Fibroblast of skin of left biceps (primary cell): Measurements from ENCODE around the gene SFXN5.

Experiments
- DNase-seq, 2 experiments: peaks; one replicate each; pipeline ENCODE4 v3.0.0-alpha.2; 2013; ENCODE audit warnings: low read depth in 2 of 2

Gene SFXN5

DNA sequence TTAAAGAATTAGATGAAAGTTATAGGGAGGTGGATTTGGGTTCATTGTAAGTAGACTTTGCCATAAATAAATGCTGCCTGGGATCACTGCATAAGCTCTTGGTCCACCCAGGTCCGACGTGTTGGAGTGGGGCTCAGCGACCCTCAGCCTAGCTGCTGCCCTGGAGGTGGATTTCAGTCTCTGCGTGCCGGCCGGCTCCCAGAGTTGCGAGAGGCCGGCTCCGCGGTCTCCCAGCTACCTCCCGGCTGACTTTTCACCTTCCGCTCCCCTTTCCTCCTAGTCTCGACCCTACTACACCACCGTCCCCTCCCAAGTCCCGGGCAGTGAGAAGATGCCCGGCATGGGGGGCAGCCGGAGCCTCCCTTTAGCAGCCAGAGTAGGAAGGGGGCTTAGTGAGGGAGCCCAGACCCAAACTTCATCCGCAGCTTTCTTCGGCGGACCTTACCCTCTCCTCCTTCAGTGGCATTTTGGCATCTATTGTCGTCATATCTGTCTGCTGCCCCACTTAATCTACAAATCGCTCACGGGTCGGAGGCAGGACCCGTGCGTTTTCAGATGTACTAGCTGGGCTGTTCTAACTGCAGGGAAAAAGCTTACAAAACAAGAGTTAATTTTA, 146.1 kb downstream of the SFXN5 start:
- DNase-seq, result no peak

- no peak for DNase-seq
Measured at GRCh38 chr2:72924353-72925240, 146.9 kb downstream of the SFXN5 start.

DNA sequence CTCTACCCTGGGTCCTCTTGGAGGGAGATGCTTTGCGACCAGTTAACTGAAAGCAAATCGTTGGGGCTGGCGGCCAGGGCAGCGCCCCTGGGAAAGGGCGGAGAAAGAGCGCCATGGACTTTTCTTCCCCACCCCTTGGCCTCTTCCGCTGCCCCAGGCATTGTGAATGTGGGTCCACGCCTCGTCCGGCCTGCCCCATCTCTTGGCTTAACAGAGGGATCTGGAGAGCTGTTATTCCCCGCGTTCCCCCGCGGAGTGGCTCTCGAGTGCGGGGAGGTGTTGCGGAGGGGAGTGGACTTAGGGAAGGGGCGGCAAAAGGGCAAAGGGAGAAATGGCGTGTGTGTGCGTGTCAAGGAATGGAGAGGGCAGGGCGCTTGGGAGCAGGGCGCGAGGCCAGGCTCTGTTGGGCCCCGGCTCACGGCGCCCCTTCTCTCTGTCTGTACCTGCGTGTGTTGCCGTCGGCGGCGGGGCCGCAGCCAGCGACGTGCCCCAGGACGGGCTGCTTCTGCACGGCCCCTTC, 147.6 kb downstream of the SFXN5 start:
- DNase-seq, result no peak

- no peak for DNase-seq
Measured at GRCh38 chr2:72921853-72922252, 149.7 kb downstream of the SFXN5 start.

DNA sequence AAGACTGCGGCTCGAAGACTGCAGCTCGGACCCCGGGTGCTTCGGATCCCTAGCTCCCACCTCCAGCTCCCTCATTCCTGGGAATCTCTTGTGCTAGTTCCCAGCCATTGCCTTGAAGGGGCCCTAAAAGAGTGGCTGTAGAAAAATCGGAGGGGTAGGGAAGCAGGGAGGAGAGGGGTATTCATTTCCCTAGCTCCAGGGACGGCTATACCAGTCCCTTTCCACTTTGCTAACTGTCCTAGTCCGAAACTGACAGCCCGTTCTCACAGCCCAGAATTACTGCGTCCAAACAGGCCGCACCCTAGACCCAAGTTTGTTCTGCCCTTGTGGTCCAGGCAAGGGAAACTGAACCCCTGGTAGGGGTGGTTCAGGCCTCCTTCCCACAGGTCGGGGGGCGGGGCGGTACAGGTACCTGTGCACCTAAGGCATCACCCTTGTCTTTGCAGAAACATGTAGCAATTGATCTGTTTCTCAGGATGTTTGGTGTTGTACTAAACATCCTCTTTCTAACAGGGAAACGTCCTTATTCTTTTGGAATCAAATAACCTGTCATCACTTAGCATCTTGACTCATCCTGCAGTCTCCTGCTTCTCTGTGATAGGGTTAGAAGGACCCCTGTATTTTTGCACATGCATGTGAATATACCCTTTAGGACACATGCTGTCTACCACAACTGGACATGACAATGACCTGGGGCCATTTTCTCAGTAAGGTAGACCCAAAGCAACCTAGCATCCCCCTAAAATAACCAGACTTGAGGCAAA, 150.2 kb downstream of the SFXN5 start:
- DNase-seq, result no peak

DNA sequence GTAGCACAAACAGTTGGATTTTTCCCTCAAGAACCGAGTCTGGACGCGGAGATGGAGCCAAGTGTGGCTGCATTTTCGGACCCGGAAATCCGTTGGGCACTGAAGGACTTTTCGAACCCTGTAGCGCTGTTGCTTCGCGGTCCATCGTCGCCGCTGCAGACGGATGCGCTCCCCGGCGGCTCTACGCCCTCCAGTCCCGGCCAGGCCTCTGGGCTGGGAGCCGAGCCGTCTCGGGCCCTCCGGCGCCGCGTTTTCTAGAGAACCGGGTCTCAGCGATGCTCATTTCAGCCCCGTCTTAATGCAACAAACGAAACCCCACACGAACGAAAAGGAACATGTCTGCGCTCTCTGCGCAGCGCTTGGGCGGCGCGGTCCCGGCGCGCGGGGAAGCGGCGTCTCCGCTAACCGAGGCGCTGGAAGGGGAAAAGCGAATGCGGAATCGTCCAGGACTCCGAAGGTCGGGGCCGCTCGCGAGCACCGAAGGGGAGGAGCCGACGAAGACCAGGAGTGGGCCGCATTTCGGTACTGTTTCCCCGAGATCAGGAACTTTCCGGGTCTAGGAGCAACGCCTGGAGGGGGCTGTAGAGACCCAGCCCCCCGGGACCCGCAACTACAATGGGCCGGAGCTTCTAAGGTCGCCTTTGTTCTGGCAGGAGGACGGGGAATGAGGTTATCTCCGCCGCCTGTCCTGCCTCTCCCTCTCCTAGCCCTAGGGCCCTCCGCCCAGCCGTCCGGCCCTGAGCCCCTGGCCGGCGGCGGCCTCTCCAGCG, 151.0 kb downstream of the SFXN5 start:
- no peak for DNase-seq

- no peak for DNase-seq
Measured at GRCh38 chr2:72919414-72920317, 151.8 kb downstream of the SFXN5 start.

DNA sequence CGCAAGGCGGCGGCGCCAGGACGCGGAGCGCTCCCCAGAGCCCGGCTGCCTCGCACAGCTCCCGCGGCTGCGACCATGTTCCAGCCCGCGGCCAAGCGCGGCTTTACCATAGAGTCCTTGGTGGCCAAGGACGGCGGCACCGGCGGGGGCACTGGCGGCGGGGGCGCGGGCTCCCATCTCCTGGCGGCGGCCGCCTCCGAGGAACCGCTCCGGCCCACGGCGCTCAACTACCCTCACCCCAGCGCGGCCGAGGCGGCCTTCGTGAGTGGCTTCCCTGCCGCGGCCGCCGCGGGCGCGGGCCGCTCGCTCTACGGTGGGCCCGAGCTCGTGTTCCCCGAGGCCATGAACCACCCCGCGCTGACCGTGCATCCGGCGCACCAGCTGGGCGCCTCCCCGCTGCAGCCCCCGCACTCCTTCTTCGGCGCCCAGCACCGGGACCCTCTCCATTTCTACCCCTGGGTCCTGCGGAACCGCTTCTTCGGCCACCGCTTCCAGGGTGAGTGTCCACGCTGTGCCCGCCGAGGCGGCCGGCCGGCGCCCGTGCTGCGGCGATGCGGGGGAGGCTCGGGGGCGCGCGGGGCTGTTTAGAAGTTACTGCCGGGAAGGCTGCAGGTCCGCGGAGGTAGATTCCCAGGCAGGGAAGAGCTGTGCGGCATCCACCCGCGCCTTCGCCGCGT, 153.5 kb downstream of the SFXN5 start:
- no peak for DNase-seq

- DNase-seq, result no peak
Measured at GRCh38 chr2:72917138-72917876, 154.2 kb downstream of the SFXN5 start, which contains the start of gene EMX1. Gene EMX1 (plus strand): TSS chr2:72917519. CDS start chr2:72917853, 334 bp downstream.

GRCh38 chr2:72916743-72917137, 154.8 kb downstream of the SFXN5 start:
- DNase-seq, result no peak

DNA sequence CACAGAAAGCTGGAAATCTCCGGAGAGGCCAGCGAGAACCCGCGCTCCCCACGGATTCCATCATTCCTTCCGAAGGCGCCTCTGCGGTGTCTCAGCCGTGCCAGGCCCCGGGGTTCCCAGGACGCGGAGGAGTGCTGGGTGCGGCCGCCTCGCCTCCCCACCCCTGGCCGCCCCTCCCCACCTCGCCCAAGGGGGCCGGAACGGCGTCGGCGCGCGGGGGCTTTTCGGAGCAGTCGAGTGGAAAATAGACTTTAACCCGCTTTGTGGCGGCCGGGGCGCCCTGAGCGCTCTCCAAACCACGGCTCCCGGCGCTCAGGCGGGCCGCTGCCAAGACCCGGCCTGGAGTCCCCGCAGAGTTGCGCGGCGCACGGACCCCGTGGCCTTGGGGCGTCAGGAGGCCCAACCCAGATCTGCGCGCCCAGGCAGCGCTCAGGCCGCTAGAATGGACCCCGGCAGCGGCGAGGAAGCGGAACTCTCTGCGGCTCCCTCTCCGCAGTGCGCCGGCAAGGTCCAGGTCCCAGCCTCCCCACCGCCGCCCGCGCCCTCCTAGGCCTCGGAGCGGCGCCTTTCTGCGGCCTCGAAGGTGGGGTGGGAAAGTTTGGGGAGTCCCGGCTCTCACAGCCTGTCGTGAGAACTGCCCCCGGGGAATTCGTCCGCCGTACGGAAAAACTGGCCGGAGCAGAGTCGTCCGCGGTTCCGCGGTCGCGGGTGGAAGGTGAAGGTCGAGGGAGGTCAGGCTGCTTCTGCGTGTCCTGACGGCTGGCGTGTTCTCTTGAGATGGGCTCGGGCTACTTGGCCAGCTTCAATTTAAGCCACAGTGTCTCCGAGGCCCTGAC, 155.4 kb downstream of the SFXN5 start:
- no peak for DNase-seq

DNA sequence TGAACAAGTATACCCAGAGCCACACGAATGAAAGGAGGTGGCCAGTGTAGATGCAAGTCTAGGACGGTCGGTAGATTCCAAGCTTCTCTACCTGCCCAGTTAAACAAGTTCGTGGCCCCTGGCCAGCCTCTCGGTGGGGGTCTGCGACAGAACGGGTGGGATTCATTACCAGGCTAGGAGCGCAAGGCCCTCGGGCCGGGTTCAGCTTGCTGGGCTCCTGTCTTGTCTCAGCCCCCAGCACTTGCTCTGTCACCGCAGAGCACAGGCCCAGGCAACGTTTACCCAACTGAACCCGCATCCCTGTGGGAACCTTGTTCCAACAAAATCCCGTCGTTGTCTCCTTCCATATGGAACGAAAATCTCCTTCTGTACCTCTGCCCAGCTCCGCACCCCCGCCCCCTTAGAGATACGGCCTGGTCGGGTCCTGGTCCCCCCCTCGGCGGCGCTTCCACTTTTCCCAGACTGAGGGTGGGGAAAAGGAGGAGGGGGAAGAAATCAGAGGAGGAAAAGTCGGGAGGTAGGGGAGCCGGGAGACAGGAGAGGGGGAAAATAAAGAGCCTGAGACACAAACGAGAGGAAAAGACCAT, 156.1 kb downstream of the SFXN5 start:
- DNase-seq, result no peak

GRCh38 chr2:72914589-72915319, 156.8 kb downstream of the SFXN5 start:
- no peak for DNase-seq

DNA sequence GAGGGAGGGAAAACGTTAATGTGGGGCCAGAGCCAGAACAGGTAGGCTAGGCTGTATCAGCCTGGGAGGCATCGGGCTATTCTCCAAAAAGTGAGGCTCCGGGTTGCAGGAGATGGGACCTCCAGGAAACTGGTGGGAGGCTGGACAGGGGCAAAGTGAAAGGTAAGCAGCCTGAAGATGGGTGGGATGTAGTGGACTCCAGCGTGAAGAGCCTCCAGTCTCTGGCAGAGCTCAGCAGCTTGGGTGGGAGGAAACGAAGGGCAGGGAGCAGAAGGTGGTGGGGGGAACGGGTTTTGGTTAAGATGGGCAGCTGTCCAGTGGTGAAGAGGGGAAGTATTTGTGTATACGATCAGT, 157.3 kb downstream of the SFXN5 start:
- DNase-seq, result no peak

DNA sequence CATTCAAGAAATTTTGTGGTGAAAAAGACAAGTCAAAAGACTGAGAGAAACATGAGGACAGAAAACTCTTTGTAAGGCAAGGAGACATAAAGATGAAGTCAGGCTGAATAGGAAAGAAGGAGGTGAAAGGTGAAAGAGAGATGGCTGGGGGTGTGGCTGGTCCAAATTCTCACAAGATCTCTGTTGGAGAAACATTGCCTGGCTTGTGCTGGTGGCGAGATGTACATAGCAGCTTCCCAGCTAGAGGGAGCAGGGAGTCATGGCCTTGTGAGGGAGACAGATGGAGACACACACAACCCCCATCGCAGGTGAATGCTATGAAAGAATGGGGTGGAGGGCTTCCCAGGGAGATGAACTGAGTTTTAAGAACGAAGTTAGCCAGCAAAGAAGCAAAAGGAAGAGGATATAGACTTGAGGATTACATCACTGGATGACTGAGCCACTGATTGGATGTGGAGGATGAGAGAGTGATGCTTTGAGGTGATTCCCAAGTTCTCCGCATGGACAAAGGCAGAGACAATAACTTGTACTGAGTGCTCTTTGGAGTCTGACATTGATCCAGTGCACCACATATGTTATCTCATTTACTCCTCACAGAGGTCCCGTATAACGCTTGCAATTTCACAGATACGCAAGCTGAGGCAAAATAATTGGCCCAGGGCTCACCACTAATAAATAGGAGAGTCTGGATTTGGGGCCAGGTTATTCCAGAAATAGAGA, 157.9 kb downstream of the SFXN5 start:
- DNase-seq, result no peak

GRCh38 chr2:72911256-72911655, 160.3 kb downstream of the SFXN5 start:
- no peak for DNase-seq

DNA sequence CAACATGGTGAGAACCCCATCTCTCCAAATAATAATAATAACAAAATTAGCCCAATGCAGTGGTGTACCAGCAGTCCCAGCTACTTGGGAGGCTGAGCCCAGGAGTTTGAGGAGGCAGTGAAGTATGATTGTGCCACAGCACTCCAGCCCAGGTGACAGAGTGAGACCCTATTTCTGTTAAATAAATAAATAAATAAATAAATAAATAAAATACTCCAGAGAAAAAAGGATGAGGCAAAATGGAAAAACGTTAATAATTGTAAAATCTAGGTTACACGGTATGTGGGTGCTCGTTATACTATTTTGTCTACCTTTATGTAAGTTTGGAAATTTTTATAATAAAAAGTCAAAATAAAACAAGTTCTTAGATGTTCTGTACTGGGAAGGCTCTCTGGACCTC, 162.8 kb downstream of the SFXN5 start:
- DNase-seq, result no peak
